Colonic mucosa (tissue), 4 donors: ENCODE results near the gene SENP1. TPM values are rescaled to one million over a fixed set of nuclear protein-coding genes. Genes with fewer than 3 reads are reported as not detected.
"Not testable (repeated sequence)": the region's sequence is repeated elsewhere in the genome, so short reads cannot be mapped to it uniquely, and the experiment has no call there.

Source experiments
- DNase-seq: peaks from one replicate; pipeline ENCODE4 v3.0.0-alpha.2; 2020
- H3K27ac ChIP-seq: fragments of 200-600 bp; one replicate; pipeline ENCODE4 v1.8.0; 2021
- H3K27me3 ChIP-seq: fragments of 200-600 bp; one replicate; pipeline ENCODE4 v1.8.0; 2021
- H3K36me3 ChIP-seq: fragments of 200-600 bp; one replicate; pipeline ENCODE4 v1.8.0; 2021
- H3K4me1 ChIP-seq: fragments of 200-600 bp; one replicate; pipeline ENCODE4 v1.8.0; 2021; ENCODE audit warnings: mild to moderate bottlenecking
- H3K4me3 ChIP-seq: fragments of 200-600 bp; one replicate; pipeline ENCODE4 v1.8.0; 2021
- H3K9ac ChIP-seq, 2 donors: one replicate each; pipeline ENCODE4 v1.7.0; 2013; ENCODE audit warnings: control low read depth in 2 of 2, low read depth in 2 of 2, low read length in 2 of 2
- H3K9me3 ChIP-seq: fragments of 200-600 bp; one replicate; pipeline ENCODE4 v1.8.0; 2021
- CTCF ChIP-seq: fragments of 200-600 bp; IDR thresholded peaks from one replicate; pipeline ENCODE4 v1.8.0; 2022; ENCODE audit warnings: antibody characterized with exemption, mild to moderate bottlenecking
- intact Hi-C: fragments of 100-400 bp; cut with DNase I; formaldehyde crosslinking; loops from one replicate; pipeline ENCODE4 v1.14.1; 2022
- total RNA-seq, 2 donors: library from RNA; stranded (reverse); fragmentation: NEBNext Ultra II Directional in 1 of 2; extraction: Animal tissue kit (Norgen Biotek cat#: 25700) in 1 of 2; gene quantifications; one replicate each; pipeline ENCODE4 v1.2.1, GENCODE V29; 2021
- donor health status: healthy.
- donor health status: DM: no; HTN: no; CAD: no.
- donor health status: DM: no; HTN: no; CAD: no.

The SENP1 gene
- total RNA-seq, 2 donors from 2014 or later = 14.9 to 16.8 TPM

GRCh38 chr12:48119834-48120195 is 13.9 kb upstream of the SENP1 start:
- intact Hi-C loops = no loop called here
- Histone ChIP-seq H3K9ac (peak overlapping the region; percentile 23 to 44), H3K27ac (peak overlapping the region; percentile 2), H3K4me3 (peak overlapping the region; percentile 60), H3K27me3 (no peaks in the 10 kb centered on the region), H3K36me3 (no peaks in the 10 kb centered on the region), H3K9me3 (no peaks in the 10 kb centered on the region), H3K4me1 (peaks cover 4% of the 10 kb centered on the region)
- TF ChIP-seq CTCF = no peak
- no peak for DNase-seq

- H3K4me3 ChIP-seq = peak within 1 kb of the TSS; percentile 60
- peak within 1 kb of the TSS; percentile 44 to 52 for H3K9ac ChIP-seq
- DNase-seq = peak; percentile 92
- H3K9me3 ChIP-seq = no peaks in the 10 kb centered on the region
- intact Hi-C loops = no loop called here
- no peak for TF ChIP-seq CTCF
- peaks cover 4% of the 10 kb centered on the region for H3K4me1 ChIP-seq
- peak within 1 kb of the TSS; percentile 2 for H3K27ac ChIP-seq
- no peaks in the 10 kb centered on the region for H3K36me3 ChIP-seq
- no peaks in the 10 kb centered on the region for H3K27me3 ChIP-seq
Measured at GRCh38 chr12:48119078-48119833, 13.4 kb upstream of the SENP1 start, which contains the start of gene PFKM. TSS of gene PFKM (plus strand) at chr12:48119364. CDS start at chr12:48122775, 3,411 bp downstream.

GRCh38 chr12:48118284-48118871 is 12.5 kb upstream of the SENP1 start:
- no peaks in the 10 kb centered on the region for H3K36me3 ChIP-seq
- peak overlapping the region; percentile 60 for H3K4me3 ChIP-seq
- intact Hi-C loops = no loop called here
- H3K9ac ChIP-seq = no peak overlapping the region
- H3K27me3 ChIP-seq = no peaks in the 10 kb centered on the region
- TF ChIP-seq CTCF = no peak
- DNase-seq = no peak
- peaks cover 4% of the 10 kb centered on the region for H3K4me1 ChIP-seq
- no peak overlapping the region for H3K27ac ChIP-seq
- no peaks in the 10 kb centered on the region for H3K9me3 ChIP-seq

GRCh38 chr12:48115957-48116356 is 10.1 kb upstream of the SENP1 start:
- H3K9me3 ChIP-seq = no peaks in the 10 kb centered on the region
- H3K4me1 ChIP-seq = peaks cover 4% of the 10 kb centered on the region
- TF ChIP-seq CTCF = no peak
- intact Hi-C loops = no loop called here
- H3K4me3 ChIP-seq = no peak overlapping the region
- H3K27me3 ChIP-seq = no peaks in the 10 kb centered on the region
- no peak for DNase-seq
- no peak overlapping the region for H3K27ac ChIP-seq
- no peaks in the 10 kb centered on the region for H3K36me3 ChIP-seq
- no peak overlapping the region for H3K9ac ChIP-seq

GRCh38 chr12:48111312-48111693 is 5.4 kb upstream of the SENP1 start:
- H3K36me3 ChIP-seq, H3K27ac ChIP-seq, intact Hi-C loops, H3K27me3 ChIP-seq, H3K4me3 ChIP-seq, DNase-seq, H3K9ac ChIP-seq, H3K9me3 ChIP-seq, H3K4me1 ChIP-seq: not testable (repeated sequence)

GRCh38 chr12:48110691-48111311 is 4.9 kb upstream of the SENP1 start:
- H3K9ac ChIP-seq = no peak overlapping the region
- no peak for TF ChIP-seq CTCF
- DNase-seq = no peak
- no peak overlapping the region for H3K4me3 ChIP-seq
- H3K27ac ChIP-seq = no peak overlapping the region
- no peaks in the 10 kb centered on the region for H3K27me3 ChIP-seq
- H3K4me1 ChIP-seq = peaks cover 7% of the 10 kb centered on the region
- intact Hi-C loops = no loop called here
- H3K36me3 ChIP-seq = no peaks in the 10 kb centered on the region
- H3K9me3 ChIP-seq = no peaks in the 10 kb centered on the region
